OCI-LY7 (cell line): ENCODE measurements around the gene TNIK. TPM values are rescaled to one million over a fixed set of nuclear protein-coding genes. Genes with fewer than 3 reads are reported as not detected.
A peak's percentile ranks its signal among the peaks of the same experiment; 100 is the strongest.

ENCODE experiments used
- BruUV-seq: library from RNA; stranded (reverse); fragments of 400-500 nt; replicated peaks from 2 replicates; lab custom pipeline; 2021; lab: Mats Ljungman, UMichigan
- CTCF ChIA-PET: fragments of 300-600 bp; sonication (Branson Sonifier 250); formaldehyde crosslinking; loops from one replicate; lab custom pipeline; 2022; ENCODE audit warnings: antibody characterized with exemption; ENCODE audit not compliant: unreplicated experiment; lab: Charles Lee
- POLR2A ChIA-PET: fragments of 300-600 bp; sonication (Branson Sonifier 250); formaldehyde crosslinking; loops from one replicate; lab custom pipeline; 2022; ENCODE audit warnings: antibody characterized with exemption; lab: Charles Lee
- DNase-seq: peaks from one replicate; pipeline ENCODE4 v3.0.0-alpha.2; 2015; ENCODE audit warnings: low spot score
- H2AFZ ChIP-seq: fragments of 200-600 bp; sonication (generic), shearing (Covaris generic); 2 replicates; pipeline ENCODE4 v1.6.1; 2014; ENCODE audit warnings: mild to moderate bottlenecking, antibody characterized with exemption, low read length, moderate library complexity
- H3K27ac ChIP-seq: fragments of 200-600 bp; sonication (generic); 2 replicates; pipeline ENCODE4 v1.5.1; 2014; ENCODE audit warnings: mixed run types, low read depth, mild to moderate bottlenecking, moderate library complexity, low read length, inconsistent platforms; ENCODE audit not compliant: poor library complexity, severe bottlenecking
- H3K36me3 ChIP-seq: fragments of 200-600 bp; sonication (generic); 2 replicates; pipeline ENCODE4 v1.6.1; 2014; ENCODE audit warnings: mild to moderate bottlenecking, antibody characterized with exemption, low read length, moderate library complexity, mixed read lengths; ENCODE audit not compliant: insufficient read depth
- H3K4me1 ChIP-seq: fragments of 200-600 bp; sonication (generic); 2 replicates; pipeline ENCODE4 v1.5.1; 2014; ENCODE audit warnings: mild to moderate bottlenecking, low read length; ENCODE audit not compliant: insufficient read depth, poor library complexity, severe bottlenecking
- H3K4me2 ChIP-seq: fragments of 200-600 bp; sonication (generic); 2 replicates; pipeline ENCODE4 v1.6.1; 2014; ENCODE audit warnings: mild to moderate bottlenecking, low read length
- H3K4me3 ChIP-seq: fragments of 200-600 bp; sonication (generic); 2 replicates; pipeline ENCODE4 v1.5.1; 2014; ENCODE audit warnings: mild to moderate bottlenecking, low read depth, low read length; ENCODE audit not compliant: poor library complexity, severe bottlenecking
- H3K79me2 ChIP-seq: fragments of 200-600 bp; sonication (generic); 2 replicates; pipeline ENCODE4 v1.6.1; 2016; ENCODE audit warnings: low read depth, mild to moderate bottlenecking, low read length, moderate library complexity, mixed read lengths; ENCODE audit not compliant: insufficient read depth
- H3K9me2 ChIP-seq: fragments of 200-600 bp; sonication (generic); 2 replicates; pipeline ENCODE4 v1.6.1; 2016; ENCODE audit warnings: mild to moderate bottlenecking, low read length, mixed read lengths; ENCODE audit not compliant: insufficient read depth
- H3K9me3 ChIP-seq: fragments of 200-600 bp; sonication (generic); 2 replicates; pipeline ENCODE4 v1.6.1; 2014; ENCODE audit warnings: mild to moderate bottlenecking, mixed run types, low read length, mixed read lengths
- H4K20me1 ChIP-seq: fragments of 200-600 bp; sonication (generic); 2 replicates; pipeline ENCODE4 v1.6.1; 2014; ENCODE audit warnings: mild to moderate bottlenecking, antibody characterized with exemption, low read length, moderate library complexity, mixed read lengths; ENCODE audit not compliant: insufficient read depth
- CTCF ChIP-seq: fragments of 200-600 bp; sonication (generic); conservative IDR thresholded peaks from 2 replicates; pipeline ENCODE4 v1.5.1; 2014; ENCODE audit warnings: mild to moderate bottlenecking, antibody characterized with exemption, low read length, moderate library complexity, mixed read lengths
- EZH2phosphoT487 ChIP-seq: fragments of 200-600 bp; sonication (generic); IDR thresholded peaks from 2 replicates; pipeline ENCODE4 v1.6.1; 2018; ENCODE audit warnings: low read depth, borderline replicate concordance, mild to moderate bottlenecking, mixed run types, antibody characterized with exemption, low read length, moderate library complexity, mixed read lengths
- intact Hi-C: fragments of 100-400 bp; cut with micrococcal nuclease; formaldehyde crosslinking; loops from one replicate; pipeline ENCODE4 v1.10.0; 2022; ENCODE audit not compliant: unreplicated experiment
- total RNA-seq, 2 experiments: library from RNA; depleted of rRNA in 1 of 2; stranded (reverse); fragments of >200 nt in 1 of 2; shearing (Covaris generic) in 1 of 2; gene quantifications; 2 replicates each; pipeline ENCODE4 v1.2.3, GENCODE V29; 2014 to 2022

TNIK gene
- total RNA-seq, 2 experiments from 2014 or later, result not detected

DNA sequence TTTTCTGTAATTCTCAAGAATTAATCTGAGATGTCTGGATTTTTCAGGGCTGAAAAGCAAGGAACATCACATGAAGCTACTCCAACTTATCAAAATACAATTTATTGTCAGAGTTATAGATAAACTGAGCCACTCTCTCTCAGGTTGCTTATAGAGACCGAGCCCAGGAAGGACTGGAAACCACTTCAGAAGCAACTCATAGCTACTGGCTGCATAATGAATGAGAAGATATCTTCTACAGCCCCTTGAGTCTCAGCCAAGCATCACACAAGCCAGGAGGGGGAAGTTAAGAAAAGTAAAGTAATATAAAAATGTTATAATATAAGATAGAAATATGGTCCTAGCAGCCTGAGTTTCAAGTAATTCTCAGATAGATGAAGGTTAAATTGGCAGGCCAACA, 186.0 kb downstream of the TNIK start:
- no TSS peak for BruUV-seq
- no peak overlapping the region for H3K4me2 ChIP-seq

GRCh38 chr3:171270541-171270940, 189.7 kb downstream of the TNIK start:
- Histone ChIP-seq H4K20me1 (no peaks in the 10 kb centered on the region), H2AFZ (peak overlapping the region; percentile 48; the same call in 1 of the 2 replicates), H3K79me2 (no peaks in the 10 kb centered on the region), H3K9me3 (no peaks in the 10 kb centered on the region), H3K36me3 (no peaks in the 10 kb centered on the region), H3K9me2 (no peaks in the 10 kb centered on the region), H3K27ac (no peak overlapping the region), H3K4me2 (no peak overlapping the region), H3K4me1 (no peaks in the 10 kb centered on the region), H3K4me3 (no peak overlapping the region)
- POLR2A ChIA-PET, result interaction anchor here (0.7 to 2.2 kb wide), 9 partner anchors 8 to 1396 kb away, joined by 3 to 9 read pairs (median 4); no protein-coding TSS in a partner anchor
- CTCF ChIA-PET, result interaction anchor here (1.0 kb wide), 1 partner anchor 10 kb away, joined by 3 read pairs; no protein-coding TSS in a partner anchor
- BruUV-seq, result no TSS peak
- TF ChIP-seq EZH2phosphoT487 (no peak), CTCF (no peak)
- DNase-seq, result no peak
- intact Hi-C loops, result no loop called here

More for the DNA sequence above, 186.0 kb downstream of the TNIK start:
- ChIA-PET POLR2A (no interaction called here), CTCF (no interaction called here)
- H3K9me2 ChIP-seq, result no peaks in the 10 kb centered on the region
- H3K9me3 ChIP-seq, result no peaks in the 10 kb centered on the region
- TF ChIP-seq EZH2phosphoT487 (no peak), CTCF (no peak)
- no peaks in the 10 kb centered on the region for H3K4me1 ChIP-seq
- H3K4me3 ChIP-seq, result no peak overlapping the region
- DNase-seq, result no peak
- no peaks in the 10 kb centered on the region for H4K20me1 ChIP-seq
- H3K79me2 ChIP-seq, result no peaks in the 10 kb centered on the region
- no peak overlapping the region for H3K27ac ChIP-seq
- intact Hi-C loops, result no loop called here
- no peaks in the 10 kb centered on the region for H3K36me3 ChIP-seq
- no peak overlapping the region for H2AFZ ChIP-seq

DNA sequence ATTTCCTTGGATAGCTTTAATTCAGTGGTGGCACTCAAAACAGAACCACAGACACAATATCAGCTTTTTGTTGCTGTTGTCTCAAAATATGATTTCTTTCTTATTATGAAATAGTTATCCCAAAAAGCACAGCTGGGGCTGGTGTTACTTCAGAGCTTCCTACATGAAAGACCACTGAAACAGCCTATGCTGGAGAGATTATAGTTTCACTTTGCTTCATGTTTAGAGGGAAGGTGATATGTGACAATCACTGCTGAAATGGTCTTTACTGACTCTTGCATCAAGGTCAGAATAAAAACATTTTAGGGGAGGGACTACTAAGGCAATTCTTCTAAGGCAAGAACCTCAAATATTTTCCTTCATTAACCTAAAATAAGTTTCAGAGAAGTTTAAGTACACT, 190.7 kb downstream of the TNIK start:
- Histone ChIP-seq H3K4me1 (no peaks in the 10 kb centered on the region), H3K4me2 (peak overlapping the region; percentile 21; the same call in 1 of the 2 replicates), H3K9me2 (no peaks in the 10 kb centered on the region), H3K36me3 (no peaks in the 10 kb centered on the region), H3K27ac (no peak overlapping the region), H3K79me2 (no peaks in the 10 kb centered on the region), H2AFZ (peak overlapping the region; percentile 48), H3K9me3 (no peaks in the 10 kb centered on the region), H4K20me1 (no peaks in the 10 kb centered on the region), H3K4me3 (no peak overlapping the region)
- POLR2A ChIA-PET, result interaction anchor here (0.6 to 2.2 kb wide), 8 partner anchors 9 to 24 kb away, joined by 3 to 9 read pairs (median 6); no protein-coding TSS in a partner anchor
- no peak for DNase-seq
- CTCF ChIA-PET, result interaction anchor here (1.0 kb wide), 1 partner anchor 9 kb away, joined by 3 read pairs; no protein-coding TSS in a partner anchor
- intact Hi-C loops, result no loop called here
- BruUV-seq, result no TSS peak
- no peak for TF ChIP-seq EZH2phosphoT487
- TF ChIP-seq CTCF, result no peak
